A549 (cell line): ENCODE measurements around the gene TBC1D4. TPM values are rescaled to one million over a fixed set of nuclear protein-coding genes. Genes with fewer than 3 reads are reported as not detected.

ENCODE experiments used
- ATAC-seq, 2 experiments: fragments of 200-7000 bp in 1 of 2; fragments of >200 bp in 1 of 2; cut with Nextera tagmentation in 1 of 2; cut with Tn5 transposase in 1 of 2; 3 replicates each; pipeline versions ENCODE4 v1.8.0 to v1.9.1; 2018 to 2020; ENCODE audit warnings: mild to moderate bottlenecking in 1 of 2, moderate library complexity in 1 of 2
- CTCF ChIA-PET: fragments of 300-600 bp; sonication (Branson Sonifier 250); formaldehyde crosslinking; extraction: SDS; loops from one replicate; lab custom pipeline; 2021; ENCODE audit warnings: antibody characterized with exemption, inconsistent platforms; lab: Yijun Ruan, JAX
- POLR2A ChIA-PET: fragments of 350-600 bp; formaldehyde crosslinking; extraction: SDS; loops from one replicate; lab custom pipeline; 2021; ENCODE audit warnings: antibody characterized with exemption, inconsistent platforms; lab: Yijun Ruan, JAX
- DNase-seq, 2 experiments: peaks; one replicate each; pipeline versions ENCODE4 v3.0.0 to v3.0.0-alpha.2; 2011 to 2016; ENCODE audit warnings: low read depth in 1 of 2, low spot score in 1 of 2
- FAIRE-seq: peaks from 2 replicates; lab custom pipeline; 2011; peaks lifted over from hg19 to GRCh38; lab: Jason Lieb, UNC
- H3K27ac ChIP-seq, 2 experiments: fragments of >200 bp; sonication (Bioruptor Twin); formaldehyde crosslinking; 3 replicates each; pipeline ENCODE4 v1.5.1; 2016 to 2017
- H3K4me1 ChIP-seq: fragments of >200 bp; sonication (Bioruptor Twin); formaldehyde crosslinking; 3 replicates; pipeline ENCODE4 v1.6.1; 2016
- H3K4me2 ChIP-seq: fragments of >200 bp; sonication (Bioruptor Twin); formaldehyde crosslinking; 3 replicates; pipeline ENCODE4 v1.6.1; 2016
- H3K4me3 ChIP-seq: fragments of >200 bp; sonication (Bioruptor Twin); formaldehyde crosslinking; 3 replicates; pipeline ENCODE4 v1.5.1; 2016
- H3K9me3 ChIP-seq: fragments of >200 bp; sonication (Bioruptor Twin); formaldehyde crosslinking; 3 replicates; pipeline ENCODE4 v1.6.1; 2016
- ATOH8 ChIP-seq: fragments of 250-450 bp; sonication (Bioruptor Pico); IDR thresholded peaks from 2 replicates; pipeline ENCODE4 v1.5.0; 2020; ENCODE audit warnings: low read depth, mild to moderate bottlenecking, moderate library complexity
- BCL3 ChIP-seq: fragments of >200 bp; sonication (Bioruptor Twin); formaldehyde crosslinking; IDR thresholded peaks from 3 replicates; pipeline ENCODE4 v1.6.1; 2016
- BHLHE40 ChIP-seq: IDR thresholded peaks from 2 replicates; pipeline ENCODE4 v1.6.1; 2012; ENCODE audit warnings: low read depth, low read length, inconsistent platforms
- CBX8 ChIP-seq: fragments of 200-600 bp; sonication (generic); IDR thresholded peaks from 2 replicates; pipeline ENCODE4 v1.6.1; 2016
- CHD4 ChIP-seq: fragments of 200-600 bp; sonication (generic); IDR thresholded peaks from 2 replicates; pipeline ENCODE4 v1.6.1; 2016; ENCODE audit warnings: antibody characterized with exemption, mild to moderate bottlenecking, borderline replicate concordance
- CTCF ChIP-seq: fragments of >200 bp; sonication (Bioruptor Twin); formaldehyde crosslinking; IDR thresholded peaks from 3 replicates; pipeline ENCODE4 v1.5.1; 2016
- E2F6 ChIP-seq: IDR thresholded peaks from 2 replicates; pipeline ENCODE4 v1.6.1; 2012; ENCODE audit warnings: low read depth, borderline replicate concordance
- EP300 ChIP-seq, 2 experiments: fragments of >200 bp; sonication (Bioruptor Twin); formaldehyde crosslinking; IDR thresholded peaks; 2 replicates in 1 of 2; 3 replicates in 1 of 2; pipeline ENCODE4 v1.6.1; 2016 to 2017
- FOSB ChIP-seq: fragments of 250-450 bp; sonication (Bioruptor Pico); IDR thresholded peaks from 2 replicates; pipeline ENCODE4 v1.5.0; 2020; ENCODE audit warnings: mild to moderate bottlenecking, moderate library complexity
- FOSL2 ChIP-seq, 2 experiments: fragments of 450-650 bp in 1 of 2; fragments of >200 bp in 1 of 2; sonication (Bioruptor Twin) in 1 of 2; formaldehyde crosslinking; IDR thresholded peaks; 2 replicates each; pipeline versions ENCODE4 v1.5.0 to v1.6.1; 2016 to 2020; ENCODE audit warnings: mild to moderate bottlenecking in 1 of 2, moderate library complexity in 1 of 2
- FOXS1 ChIP-seq: fragments of 250-450 bp; sonication (Bioruptor Pico); IDR thresholded peaks from 2 replicates; pipeline ENCODE4 v1.5.0; 2020; ENCODE audit warnings: mild to moderate bottlenecking, moderate library complexity
- HES2 ChIP-seq: fragments of >200 bp; sonication (Bioruptor Twin); formaldehyde crosslinking; IDR thresholded peaks from 2 replicates; pipeline ENCODE4 v1.6.1; 2016
- HOXB13 ChIP-seq: fragments of 250-450 bp; sonication (Bioruptor Pico); IDR thresholded peaks from 2 replicates; pipeline ENCODE4 v1.5.0; 2020; ENCODE audit warnings: low read depth, mild to moderate bottlenecking, moderate library complexity
- JUN ChIP-seq, 2 experiments: fragments of >200 bp; sonication (Bioruptor Twin); formaldehyde crosslinking; IDR thresholded peaks; 2 replicates in 1 of 2; 3 replicates in 1 of 2; pipeline ENCODE4 v1.6.1; 2016 to 2017
- JUNB ChIP-seq: fragments of >200 bp; sonication (Bioruptor Twin); formaldehyde crosslinking; IDR thresholded peaks from 2 replicates; pipeline ENCODE4 v1.6.1; 2016
- KDM5A ChIP-seq: fragments of 200-600 bp; sonication (generic); IDR thresholded peaks from 2 replicates; pipeline ENCODE4 v1.6.1; 2016; ENCODE audit warnings: antibody characterized with exemption, mild to moderate bottlenecking
- MAX ChIP-seq: IDR thresholded peaks from 2 replicates; pipeline ENCODE4 v1.6.1; 2012
- NPAS2 ChIP-seq: fragments of 250-450 bp; sonication (Bioruptor Pico); IDR thresholded peaks from 2 replicates; pipeline ENCODE4 v1.8.0; 2022; ENCODE audit warnings: mild to moderate bottlenecking, moderate library complexity, borderline replicate concordance
- POLR2AphosphoS2 ChIP-seq: conservative IDR thresholded peaks from 2 replicates; pipeline ENCODE4 v1.6.1; 2012; ENCODE audit warnings: low read length, improper control_type of control experiment, inconsistent platforms
- RAD21 ChIP-seq, 2 experiments: fragments of >200 bp in 1 of 2; sonication (Bioruptor Twin) in 1 of 2; formaldehyde crosslinking in 1 of 2; IDR thresholded peaks in 1 of 2; conservative IDR thresholded peaks in 1 of 2; 2 replicates in 1 of 2; 3 replicates in 1 of 2; pipeline ENCODE4 v1.6.1; 2012 to 2018; ENCODE audit warnings: inconsistent platforms in 1 of 2
- RCOR1 ChIP-seq: fragments of 150-350 bp; IDR thresholded peaks from 2 replicates; pipeline ENCODE4 v1.6.1; 2014; ENCODE audit warnings: antibody characterized with exemption, low read length, low read depth
- RNF2 ChIP-seq: fragments of 200-600 bp; sonication (generic); IDR thresholded peaks from 2 replicates; pipeline ENCODE4 v1.6.1; 2016; ENCODE audit warnings: low read depth, mild to moderate bottlenecking, antibody characterized with exemption, moderate library complexity, borderline replicate concordance
- SREBF2 ChIP-seq: fragments of 450-650 bp; IDR thresholded peaks from 2 replicates; pipeline ENCODE4 v1.6.1; 2014; ENCODE audit warnings: mild to moderate bottlenecking, moderate library complexity
- TP53 ChIP-seq: fragments of 250-450 bp; sonication (Bioruptor Pico); IDR thresholded peaks from 2 replicates; pipeline ENCODE4 v1.5.0; 2021; ENCODE audit warnings: mild to moderate bottlenecking, moderate library complexity
- ZSCAN20 ChIP-seq: fragments of 250-450 bp; sonication (Bioruptor Pico); IDR thresholded peaks from 2 replicates; pipeline ENCODE4 v1.8.0; 2022; ENCODE audit warnings: mild to moderate bottlenecking, moderate library complexity
- WGBS: methylation state at CpG from one replicate; pipeline ENCODE4 v1.1.6; 2017; ENCODE audit errors: missing lambda C conversion rate; 5-methylcytosine and 5-hydroxymethylcytosine counted together
- polyA plus RNA-seq, 4 experiments: library from polyadenylated mRNA; depleted of rRNA in 3 of 4; stranded (reverse); fragments of >200 nt; fragmentation: RNase III in 1 of 4; extraction: RNeasy Plus Mini Kit Qiagen cat#74134 plus additional on column Dnase treatment in 1 of 4; gene quantifications; 2 replicates in 3 of 4; 3 replicates in 1 of 4; pipeline ENCODE4 v1.2.3, GENCODE V29; 2011 to 2017

Gene TBC1D4
- polyA plus RNA-seq, 2 of the 4 experiments (the other 2 are of a cell fraction) = 9.5 to 12.5 TPM

GRCh38 chr13:75324413-75324940 lies 157.5 kb downstream of the TBC1D4 start:
- Histone ChIP-seq H3K4me3 (no peak overlapping the region), H3K4me1 (no peaks in the 10 kb centered on the region), H3K27ac (no peak overlapping the region), H3K9me3 (no peaks in the 10 kb centered on the region), H3K4me2 (no peak overlapping the region)
- CTCF ChIA-PET = no interaction called here
- POLR2A ChIA-PET = no interaction called here
- FAIRE-seq (no peak), DNase-seq (no peak), ATAC-seq (no peak)
- 94% methylated on average over 1 of the region's 1 CpG for WGBS
- TF ChIP-seq RAD21 (conservative IDR thresholded peaks at IDR 0.05 in 1 of 2, IDR thresholded peaks at IDR 0.05 in 1 of 2) = no peak
- TF ChIP-seq KDM5A = no peak
- TF ChIP-seq SREBF2 = no peak
- TF ChIP-seq HES2 = no peak
- no peak for TF ChIP-seq NPAS2
- TF ChIP-seq MAX = no peak
- no peak for TF ChIP-seq CTCF
- TF ChIP-seq CBX8 = no peak
- no peak for TF ChIP-seq FOSL2 (IDR thresholded peaks at IDR 0.05)
- TF ChIP-seq FOSL2 (CRISPR knock-in tag; IDR thresholded peaks at IDR 0.05) = no peak
- no peak for TF ChIP-seq FOXS1 (CRISPR knock-in tag)
- TF ChIP-seq HOXB13 = no peak
- no peak for TF ChIP-seq CHD4
- no peak for TF ChIP-seq FOSB (CRISPR knock-in tag)
- no peak for TF ChIP-seq ZSCAN20 (CRISPR knock-in tag)

GRCh38 chr13:75321084-75321483 lies 160.9 kb downstream of the TBC1D4 start:
- FAIRE-seq (no peak), ATAC-seq (no peak), DNase-seq (no peak)
- TF ChIP-seq BCL3 (no peak), FOSL2 (IDR thresholded peaks at IDR 0.05) (no peak), FOSL2 (CRISPR knock-in tag; IDR thresholded peaks at IDR 0.05) (no peak), RNF2 (no peak), CBX8 (no peak), TP53 (CRISPR knock-in tag) (no peak), POLR2AphosphoS2 (no peak), FOXS1 (CRISPR knock-in tag) (no peak), JUNB (no peak), BHLHE40 (no peak), RCOR1 (no peak), ATOH8 (CRISPR knock-in tag) (no peak), JUN (IDR thresholded peaks at IDR 0.05) (no peak), EP300 (IDR thresholded peaks at IDR 0.05) (no peak), E2F6 (no peak), CHD4 (no peak)
- Histone ChIP-seq H3K27ac (no peak overlapping the region), H3K9me3 (no peaks in the 10 kb centered on the region), H3K4me2 (no peak overlapping the region), H3K4me1 (peaks cover 7% of the 10 kb centered on the region; the same call in 1 of the 3 replicates), H3K4me3 (no peak overlapping the region)
- ChIA-PET POLR2A (no interaction called here), CTCF (no interaction called here)
- WGBS = 83% methylated on average over 3 of the region's 3 CpGs
